Measurements from ENCODE around the gene KSR2. TPM values are rescaled to one million over a fixed set of nuclear protein-coding genes. Genes with fewer than 3 reads are reported as not detected.

The KSR2 gene
- total and polyA plus RNA-seq, 10 of the 15 experiments (the other 5 are each of a cell fraction or from before 2014, with no cell fraction given): under 0.01 to 1.5 (median 0.01) TPM; not detected in 3

DNA sequence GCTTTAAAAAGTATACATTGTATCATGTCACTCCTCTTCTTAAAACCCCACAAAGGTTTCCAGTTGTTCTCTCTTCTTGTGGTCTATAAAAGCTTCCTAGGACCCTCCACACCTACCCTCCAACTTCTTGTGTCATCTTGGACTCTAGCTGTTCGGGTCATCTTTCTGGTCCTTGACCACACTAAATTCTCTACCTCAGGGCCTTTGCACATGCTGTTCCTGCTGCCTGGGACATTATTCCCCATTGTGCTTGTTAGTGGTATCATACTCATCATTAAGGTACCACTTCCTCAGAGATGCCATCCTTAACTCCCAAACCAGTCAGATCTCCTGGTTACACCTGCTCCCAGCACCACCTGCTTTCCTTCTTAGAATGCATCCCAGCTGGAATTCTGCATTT lies 294.0 kb downstream of the KSR2 start (continued):
- no peak for TF ChIP-seq ELK1 (IDR thresholded peaks at IDR 0.05; ENCODE audit: low read depth, low read length)

GRCh38 chr12:117674313-117674712 lies 294.5 kb downstream of the KSR2 start:
- Histone ChIP-seq H3K9me3 (replicated peaks; ENCODE audit: control insufficient read depth, insufficient read depth, low read length) (no peaks in the 10 kb centered on the region), H3K27me3 (replicated peaks in 1 of 2; ENCODE audit: control insufficient read depth in 2 of 2, insufficient read depth in 2 of 2, low read length in 1 of 2) (no peaks in the 10 kb centered on the region; a peak in 1 of 4 replicates), H3K4me2 (ENCODE audit: control insufficient read depth, insufficient read depth) (no peak overlapping the region), H3K36me3 (ENCODE audit: control insufficient read depth in 2 of 2, insufficient read depth in 2 of 2, low read length in 1 of 2) (no peaks in the 10 kb centered on the region), H2AFZ (ENCODE audit: control insufficient read depth, low read depth, low read length) (no peak overlapping the region), H3K9ac (ENCODE audit: control insufficient read depth, insufficient read depth, low read length) (no peak overlapping the region), H3K27ac (ENCODE audit: control insufficient read depth, insufficient read depth) (no peak overlapping the region), H3K4me3 (no peak overlapping the region), H3K79me2 (ENCODE audit: control insufficient read depth, insufficient read depth, low read length) (no peaks in the 10 kb centered on the region), H4K20me1 (ENCODE audit: control insufficient read depth, insufficient read depth) (no peaks in the 10 kb centered on the region), H3K4me1 (ENCODE audit: control insufficient read depth, insufficient read depth, low read length) (no peaks in the 10 kb centered on the region)
- intact Hi-C loops (cut with micrococcal nuclease; ENCODE audit: unreplicated experiment): no loop called here
- no TSS peak for BruUV-seq (replicated peaks)
- FAIRE-seq (no peak), ATAC-seq (no peak), DNase-seq (ENCODE audit: low read depth, low spot score) (no peak)
- POLR2A ChIA-PET: no interaction called here
- WGBS (ENCODE audit: insufficient coverage, insufficient replicate concordance, low lambda C conversion rate, missing lambda C conversion rate): 44% methylated on average over 3 of the region's 3 CpGs
- SMC1A ChIA-PET (ENCODE audit: uncharacterized antibody, unreplicated experiment): no interaction called here
- no peak for TF ChIP-seq WRNIP1 (IDR thresholded peaks at IDR 0.05; ENCODE audit: borderline replicate concordance, low read depth, low read length)
- TF ChIP-seq RELA (IDR thresholded peaks at IDR 0.05; ENCODE audit: borderline replicate concordance, partially characterized antibody): no peak
- TF ChIP-seq RB1 (IDR thresholded peaks at IDR 0.05; ENCODE audit: borderline replicate concordance): no peak
- TF ChIP-seq, protein P1, sequence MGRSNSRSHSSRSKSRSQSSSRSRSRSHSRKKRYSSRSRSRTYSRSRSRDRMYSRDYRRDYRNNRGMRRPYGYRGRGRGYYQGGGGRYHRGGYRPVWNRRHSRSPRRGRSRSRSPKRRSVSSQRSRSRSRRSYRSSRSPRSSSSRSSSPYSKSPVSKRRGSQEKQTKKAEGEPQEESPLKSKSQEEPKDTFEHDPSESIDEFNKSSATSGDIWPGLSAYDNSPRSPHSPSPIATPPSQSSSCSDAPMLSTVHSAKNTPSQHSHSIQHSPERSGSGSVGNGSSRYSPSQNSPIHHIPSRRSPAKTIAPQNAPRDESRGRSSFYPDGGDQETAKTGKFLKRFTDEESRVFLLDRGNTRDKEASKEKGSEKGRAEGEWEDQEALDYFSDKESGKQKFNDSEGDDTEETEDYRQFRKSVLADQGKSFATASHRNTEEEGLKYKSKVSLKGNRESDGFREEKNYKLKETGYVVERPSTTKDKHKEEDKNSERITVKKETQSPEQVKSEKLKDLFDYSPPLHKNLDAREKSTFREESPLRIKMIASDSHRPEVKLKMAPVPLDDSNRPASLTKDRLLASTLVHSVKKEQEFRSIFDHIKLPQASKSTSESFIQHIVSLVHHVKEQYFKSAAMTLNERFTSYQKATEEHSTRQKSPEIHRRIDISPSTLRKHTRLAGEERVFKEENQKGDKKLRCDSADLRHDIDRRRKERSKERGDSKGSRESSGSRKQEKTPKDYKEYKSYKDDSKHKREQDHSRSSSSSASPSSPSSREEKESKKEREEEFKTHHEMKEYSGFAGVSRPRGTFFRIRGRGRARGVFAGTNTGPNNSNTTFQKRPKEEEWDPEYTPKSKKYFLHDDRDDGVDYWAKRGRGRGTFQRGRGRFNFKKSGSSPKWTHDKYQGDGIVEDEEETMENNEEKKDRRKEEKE (IDR thresholded peaks at IDR 0.05): no peak
- TF ChIP-seq ZZZ3 (IDR thresholded peaks at IDR 0.05; ENCODE audit: control insufficient read depth, insufficient read length, low read depth): no peak
- no peak for TF ChIP-seq KDM1A (IDR thresholded peaks at IDR 0.05; ENCODE audit: borderline replicate concordance)
- no peak for TF ChIP-seq HDAC6 (IDR thresholded peaks at IDR 0.05; ENCODE audit: unreplicated experiment)
- no peak for TF ChIP-seq RAD51 (IDR thresholded peaks at IDR 0.05)
- TF ChIP-seq PML (IDR thresholded peaks at IDR 0.05; ENCODE audit: low read length): no peak
- no peak for TF ChIP-seq DPF2 (IDR thresholded peaks at IDR 0.05)
- no peak for TF ChIP-seq CHD1 (IDR thresholded peaks at IDR 0.05; ENCODE audit: low read depth, low read length)
- TF ChIP-seq HCFC1 (IDR thresholded peaks at IDR 0.05; ENCODE audit: low read length): no peak
- no peak for TF ChIP-seq PAX8 (IDR thresholded peaks at IDR 0.05)
- TF ChIP-seq IKZF1 (conservative IDR thresholded peaks at IDR 0.05): no peak
- TF ChIP-seq ZNF622 (IDR thresholded peaks at IDR 0.05): no peak
- CTCF ChIA-PET: no interaction called here
- in situ Hi-C loops (cut with MboI): no loop called here
- RAD21 ChIA-PET (ENCODE audit: unreplicated experiment): no interaction called here

Measured in GM12878 (cell line).